Right hindlimb (tissue), 1 donor: ENCODE measurements around the gene GRID1.
"Not testable (repeated sequence)": the region's sequence is repeated elsewhere in the genome, so short reads cannot be mapped to it uniquely, and the experiment has no call there.

ENCODE experiments used
- DNase-seq: peaks from one replicate; pipeline ENCODE4 v3.0.0-alpha.2; 2018

The GRID1 gene

DNA sequence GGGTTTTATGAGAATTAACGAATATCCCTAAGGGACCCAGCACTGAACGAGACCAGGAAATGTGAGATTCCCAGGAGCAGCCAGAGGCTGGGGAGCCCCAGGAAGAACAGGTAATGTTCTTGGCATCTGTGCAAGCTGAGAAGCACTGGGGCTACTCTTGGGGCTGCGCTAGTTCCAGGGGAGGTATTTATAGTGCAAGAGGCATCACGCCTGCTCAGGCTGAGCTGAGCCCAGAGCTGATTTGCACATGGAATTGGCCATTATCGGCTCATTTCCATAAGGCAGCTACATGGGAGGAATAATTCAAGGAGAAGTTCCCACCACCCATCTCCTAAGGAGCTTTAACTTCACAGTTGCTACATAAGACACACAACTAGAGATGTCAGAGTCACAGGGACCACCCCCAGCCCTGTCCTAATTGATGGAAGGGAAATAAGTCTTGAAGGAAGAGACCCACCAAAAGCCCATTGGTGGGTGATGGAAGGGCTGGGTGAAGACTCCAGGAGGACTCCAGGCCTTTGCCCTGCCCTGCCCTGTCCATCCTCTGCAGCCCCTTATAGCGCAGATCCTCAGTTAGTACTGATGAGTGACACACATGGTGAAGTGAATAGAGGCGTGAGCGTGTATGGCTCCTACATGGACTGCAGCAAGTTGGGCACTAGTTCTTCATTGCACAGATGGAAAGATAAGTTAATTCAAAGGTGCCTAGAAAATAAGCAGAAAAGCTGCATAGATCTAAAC, 178.9 kb downstream of the GRID1 start:
- no peak for DNase-seq

DNA sequence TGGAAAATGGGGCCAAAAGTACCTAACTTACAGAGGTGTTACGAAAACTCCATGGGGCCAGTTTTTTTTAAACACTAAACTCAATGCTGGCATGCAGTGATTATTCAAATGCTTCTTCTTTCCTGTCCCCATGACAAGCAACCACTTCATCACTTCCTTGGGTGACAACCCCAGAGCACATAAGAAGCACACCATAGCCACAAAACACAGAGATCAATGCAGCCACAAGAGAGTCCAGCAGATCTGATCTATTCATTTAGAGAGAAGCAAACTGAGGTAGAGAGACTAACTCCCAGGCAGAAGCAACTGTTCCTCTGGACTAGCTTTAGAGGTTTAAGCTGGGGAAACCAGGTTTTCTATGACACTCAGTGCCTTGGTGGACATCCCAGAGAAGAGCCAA, 180.0 kb downstream of the GRID1 start:
- peak; percentile 1 for DNase-seq

DNA sequence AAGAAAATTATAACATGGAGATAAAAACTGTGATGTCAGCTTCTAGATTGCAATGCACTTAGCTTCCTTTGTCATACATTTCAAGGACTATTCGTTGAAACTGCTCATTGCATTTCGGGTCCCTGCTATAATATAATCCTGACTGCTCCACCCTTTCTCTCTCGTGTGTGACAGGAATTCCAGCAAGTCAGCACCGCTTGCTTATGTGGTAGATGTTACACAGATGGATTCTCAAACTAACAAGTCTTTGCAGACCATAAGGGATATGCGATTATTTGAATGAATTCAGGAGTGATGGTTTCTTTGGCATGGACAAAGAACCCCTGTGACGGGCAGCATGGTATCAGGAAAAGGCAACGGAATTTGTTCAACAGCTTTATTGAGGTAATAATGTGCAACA, 184.0 kb downstream of the GRID1 start:
- DNase-seq, result peak; percentile 1

DNA sequence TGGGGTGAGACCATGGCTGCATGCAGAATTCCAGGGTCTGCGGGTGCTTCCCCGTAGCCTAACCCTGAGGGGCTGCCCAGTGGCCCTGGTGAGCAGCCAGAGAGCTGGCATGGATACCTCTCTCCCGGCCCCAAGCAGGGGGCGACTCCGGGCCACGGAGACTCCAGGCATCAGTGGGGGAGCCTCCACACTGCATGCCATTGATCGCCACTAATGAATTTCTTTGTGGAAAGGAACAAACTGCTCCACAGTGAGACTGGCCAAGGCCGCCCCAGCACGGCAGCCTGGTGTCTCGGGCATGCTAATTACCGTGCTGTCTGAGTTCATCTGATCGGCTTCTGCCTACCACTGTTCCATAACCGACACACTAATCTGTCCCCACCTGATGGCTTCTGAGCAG, 184.4 kb downstream of the GRID1 start:
- DNase-seq, result peak; percentile 12

DNA sequence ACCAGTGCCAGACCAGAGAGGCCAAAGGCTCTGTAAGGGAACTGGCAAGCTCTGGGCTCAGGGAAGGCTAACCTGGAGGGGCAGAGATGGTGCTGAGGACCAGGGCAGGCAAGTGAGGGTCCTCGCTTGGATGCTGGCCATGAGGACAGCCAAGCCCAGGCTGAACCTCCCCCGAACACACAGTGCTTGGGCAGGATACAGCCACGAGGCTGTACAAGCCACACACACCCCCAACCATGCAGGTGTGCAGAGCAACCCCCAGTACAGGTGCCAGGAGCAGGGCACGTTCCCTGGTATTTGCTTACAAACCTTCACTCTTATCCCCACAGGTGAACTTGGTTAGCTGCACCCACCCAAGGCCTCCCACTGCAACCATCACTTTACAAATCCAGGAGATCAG, 185.7 kb downstream of the GRID1 start:
- DNase-seq, result peak; percentile 7

DNA sequence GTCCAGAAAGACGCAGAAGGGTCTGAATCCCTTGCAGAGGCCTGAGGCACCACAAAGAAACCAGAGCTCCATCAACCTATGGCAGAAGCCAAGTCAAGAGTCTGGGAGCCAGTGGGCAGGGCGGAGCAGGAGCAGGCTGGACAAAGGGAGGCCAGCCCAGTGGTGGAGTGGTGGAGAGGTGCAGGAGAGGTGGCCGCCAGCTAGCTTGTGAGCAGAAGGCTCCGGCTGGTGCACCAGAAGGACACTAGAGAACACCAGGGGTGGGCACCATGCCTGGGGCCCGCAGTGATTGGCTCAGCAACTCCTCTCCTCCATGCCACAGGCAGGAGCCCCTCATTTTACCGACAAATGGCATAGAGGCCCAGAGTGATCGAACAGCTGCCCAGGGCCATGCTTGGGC, 186.6 kb downstream of the GRID1 start:
- peak; percentile 13 for DNase-seq

DNA sequence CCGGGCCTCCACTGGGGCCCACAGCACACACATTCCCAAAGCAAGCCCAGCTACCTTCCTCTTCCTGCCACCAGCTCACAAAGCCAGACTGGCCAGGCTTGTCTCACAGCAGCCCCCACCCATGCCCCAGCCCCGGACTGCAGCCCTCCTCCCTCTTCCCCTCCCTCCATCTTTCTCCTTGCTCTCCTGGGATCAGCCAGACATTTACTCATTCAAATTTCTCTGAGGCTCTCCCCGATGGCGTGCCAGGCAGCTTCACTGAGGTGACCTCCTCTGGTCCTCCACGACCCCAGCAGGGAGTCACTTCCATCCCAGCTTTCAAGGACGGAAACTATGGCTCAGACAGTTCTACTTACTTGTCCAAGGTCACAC, 187.5 kb downstream of the GRID1 start:
- DNase-seq, result peak; percentile 2

DNA sequence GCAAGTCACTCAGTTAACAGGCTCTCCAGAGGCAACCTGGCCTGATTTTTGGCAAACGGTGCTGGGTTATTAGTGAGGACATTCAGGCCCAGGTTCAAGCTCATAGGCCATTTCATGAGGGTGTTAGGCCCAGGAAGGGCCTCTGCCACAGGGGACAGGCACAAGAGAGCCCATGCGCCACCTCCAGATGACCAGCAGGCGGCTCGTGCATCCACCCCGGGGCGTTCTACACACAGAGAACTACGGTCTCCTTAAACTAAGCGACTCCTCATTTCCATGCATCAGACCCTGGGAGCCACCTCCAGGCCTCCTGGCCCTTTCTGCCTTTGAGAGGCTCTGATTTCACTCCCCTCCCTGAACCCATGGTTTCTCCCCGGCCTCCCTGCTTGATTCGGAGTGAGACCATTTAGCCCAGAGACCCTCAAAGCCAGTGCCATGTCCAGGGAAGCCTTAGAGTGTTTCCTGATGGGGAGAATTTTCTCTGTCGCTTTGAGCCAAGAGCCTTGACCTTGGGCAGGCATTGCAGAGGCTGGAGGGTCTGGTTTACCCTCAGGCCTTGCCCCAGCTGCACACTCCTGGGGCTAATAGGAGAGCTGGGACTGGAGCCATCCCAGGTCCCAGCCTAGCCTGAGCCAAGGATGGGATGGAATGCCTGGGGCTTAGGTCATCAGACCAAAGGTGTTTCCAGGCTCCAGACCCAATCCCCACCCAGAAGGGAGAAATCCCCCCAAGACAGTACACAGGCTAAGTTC, 188.0 kb downstream of the GRID1 start:
- peak; percentile 15 for DNase-seq

DNA sequence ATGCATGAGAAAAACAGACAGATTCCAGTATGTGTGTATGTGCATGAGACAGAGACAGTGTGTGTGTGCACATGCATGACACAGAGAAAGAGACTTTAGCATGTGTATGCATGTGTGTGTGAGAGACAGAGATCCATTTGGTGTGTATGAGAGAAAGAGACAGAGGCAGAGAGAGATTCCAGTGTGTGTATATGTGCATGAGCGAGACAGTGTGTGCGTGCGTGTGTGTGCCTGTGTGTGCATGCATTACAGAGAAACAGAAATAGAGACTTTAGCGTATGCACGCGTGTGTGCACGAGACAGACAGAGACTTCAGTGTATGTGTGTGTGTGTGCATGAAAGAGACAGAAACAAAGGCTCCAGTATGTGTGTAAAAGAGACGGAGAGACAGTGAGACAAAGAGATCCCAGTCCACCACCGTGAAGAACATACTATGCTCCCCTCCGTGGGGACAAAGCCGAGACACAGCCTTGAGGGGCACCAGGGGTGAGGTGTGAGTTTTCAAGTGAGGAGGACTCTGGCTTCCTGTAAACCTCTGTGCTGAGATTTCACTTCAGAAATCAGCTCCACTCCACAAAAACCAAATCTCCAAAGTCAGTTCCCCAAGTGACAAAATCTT, 188.9 kb downstream of the GRID1 start:
- peak; percentile 4 for DNase-seq

DNA sequence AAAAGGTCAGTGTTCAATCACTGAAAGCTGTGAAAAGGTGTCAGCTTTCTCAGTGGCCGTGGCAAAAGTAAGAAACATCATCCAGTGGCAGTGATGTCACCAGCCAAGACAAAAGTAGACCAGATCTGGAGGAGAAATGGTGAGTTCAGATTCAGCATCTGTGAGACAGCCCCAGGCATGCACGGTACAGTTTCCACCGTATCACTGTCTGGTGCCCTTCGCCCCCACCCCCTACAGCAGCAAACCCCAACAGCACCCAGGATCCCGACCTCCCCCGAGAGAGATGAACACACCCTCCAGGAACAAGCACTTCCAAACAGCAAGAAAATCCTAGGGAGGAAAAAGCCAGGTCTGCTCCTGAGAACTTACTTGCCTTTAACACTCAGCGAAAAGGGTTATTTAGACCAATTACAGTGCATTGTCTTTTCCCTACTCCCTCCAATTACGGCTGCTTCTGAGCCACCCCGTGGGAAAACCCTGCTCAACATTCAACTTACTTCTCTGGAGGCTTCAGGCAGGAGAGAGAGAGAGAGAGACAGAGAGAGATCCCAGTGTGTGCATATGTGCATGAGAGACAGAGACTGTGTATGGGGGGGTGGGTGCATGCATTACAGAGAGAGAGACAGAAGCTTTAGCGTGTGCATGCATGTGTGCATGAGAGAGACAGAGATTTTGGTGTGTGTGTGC, 189.6 kb downstream of the GRID1 start:
- peak; percentile 1 for DNase-seq

DNA sequence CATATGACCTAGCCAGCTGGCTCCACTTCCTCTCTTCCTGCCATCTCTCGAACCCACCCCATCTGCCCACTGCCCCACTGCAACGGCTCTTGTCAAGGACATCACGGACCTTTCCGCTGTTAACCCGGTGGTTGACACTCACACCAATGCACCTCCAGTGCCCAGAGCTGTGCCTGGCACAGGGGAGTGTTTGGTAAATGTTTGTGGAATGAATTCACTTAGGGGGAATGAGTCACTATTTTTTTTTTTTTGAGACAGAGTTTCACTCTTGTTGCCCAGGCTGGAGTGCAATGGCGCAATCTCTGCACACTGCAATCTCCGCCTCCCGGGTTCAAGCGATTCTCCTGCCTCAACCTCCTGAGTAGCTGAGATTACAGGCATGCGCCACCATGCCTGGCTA, 191.1 kb downstream of the GRID1 start:
- not testable (repeated sequence) for DNase-seq

DNA sequence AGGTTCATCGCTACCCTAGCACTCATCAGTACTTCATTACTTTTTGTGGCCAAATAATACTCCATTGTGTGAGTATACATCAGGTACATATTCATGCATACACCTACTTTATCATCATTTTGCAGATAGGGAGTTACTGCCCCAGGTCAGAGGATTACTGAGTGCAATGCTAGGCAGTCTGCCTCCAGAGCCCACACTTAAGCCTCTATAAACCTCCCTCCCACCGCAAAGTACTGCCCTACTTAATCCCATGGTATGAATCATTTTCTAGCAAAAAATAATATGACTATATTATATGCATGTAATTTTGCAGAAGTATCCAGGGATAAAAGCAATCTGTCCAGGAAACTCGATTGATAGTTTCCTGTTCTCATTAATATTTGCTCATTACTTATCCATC, 194.3 kb downstream of the GRID1 start:
- DNase-seq, result no peak

DNA sequence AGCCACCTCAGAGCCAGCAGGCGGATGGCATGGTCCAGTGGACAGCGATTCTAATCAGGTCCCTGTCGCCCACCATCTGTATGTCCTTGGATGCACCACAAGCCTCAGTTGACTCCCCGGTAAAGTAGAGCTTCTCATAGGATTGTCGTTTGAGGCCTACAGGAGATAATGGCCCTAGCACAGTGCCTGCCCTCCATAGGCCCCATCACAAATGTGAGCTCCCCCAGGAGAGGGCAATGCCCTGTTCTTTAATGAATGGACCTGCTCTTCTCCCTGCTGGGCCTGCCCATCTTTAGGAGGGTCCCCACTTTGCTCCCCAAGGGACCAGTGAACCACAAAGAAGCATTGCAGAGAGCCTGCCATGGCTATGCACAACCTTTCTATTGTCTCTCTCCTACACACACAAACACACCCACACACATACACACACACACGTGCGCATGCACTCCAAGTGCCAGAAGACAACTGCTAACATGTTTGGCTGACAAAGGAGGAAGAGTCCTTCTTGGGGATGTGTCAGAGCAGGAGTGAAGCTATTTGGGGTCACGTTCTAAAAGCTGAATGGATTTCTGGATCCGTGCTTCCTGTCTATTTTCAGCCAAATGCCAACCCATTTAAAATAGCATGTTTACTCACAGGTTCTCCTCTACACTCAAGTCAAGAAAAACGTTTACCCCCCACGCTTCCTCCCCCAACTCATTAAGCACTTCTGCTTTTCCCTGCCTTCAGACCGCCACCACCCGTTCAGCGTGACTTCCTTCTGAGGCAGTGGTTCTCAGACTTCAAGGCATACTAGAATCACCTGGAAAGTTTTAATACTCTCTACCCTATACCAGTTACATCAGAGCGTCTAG, 196.1 kb downstream of the GRID1 start:
- peak; percentile 3 for DNase-seq

DNA sequence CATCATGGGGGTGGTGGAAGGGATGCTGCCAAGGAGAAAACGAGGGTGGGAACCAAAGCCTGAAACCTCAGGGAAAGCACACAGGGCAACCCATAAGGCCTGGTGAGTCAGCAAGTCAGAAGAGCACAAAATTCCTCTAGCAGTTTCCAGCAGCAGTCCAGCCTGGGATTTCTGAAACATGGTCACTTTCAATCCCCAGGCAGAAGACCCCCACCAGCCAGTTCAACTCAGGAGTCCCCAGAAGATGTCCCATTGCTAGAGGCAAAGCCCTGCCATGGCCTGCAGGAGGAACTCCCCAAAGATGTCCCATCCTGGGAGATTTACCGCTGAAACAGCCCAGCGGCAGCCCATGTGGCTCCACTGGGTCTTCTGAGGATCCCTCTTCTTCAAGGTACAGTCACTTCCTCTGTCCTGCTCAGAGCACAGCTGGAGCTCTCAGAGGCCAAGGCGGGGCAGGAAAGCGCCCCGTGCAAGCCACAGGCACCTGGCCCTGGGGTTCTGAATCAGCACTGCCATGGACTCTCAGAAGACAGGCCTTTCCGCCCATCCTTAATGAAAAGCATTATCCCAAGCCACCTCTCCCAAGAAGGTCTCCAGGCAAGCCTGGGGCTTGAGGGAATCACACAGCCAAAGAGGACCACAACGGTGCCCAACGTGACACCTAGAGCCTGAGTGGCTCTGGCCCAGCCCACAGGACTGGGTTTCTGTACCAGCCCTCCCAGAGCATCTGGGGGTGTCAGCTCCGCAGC, 196.9 kb downstream of the GRID1 start:
- DNase-seq, result peak; percentile 7

DNA sequence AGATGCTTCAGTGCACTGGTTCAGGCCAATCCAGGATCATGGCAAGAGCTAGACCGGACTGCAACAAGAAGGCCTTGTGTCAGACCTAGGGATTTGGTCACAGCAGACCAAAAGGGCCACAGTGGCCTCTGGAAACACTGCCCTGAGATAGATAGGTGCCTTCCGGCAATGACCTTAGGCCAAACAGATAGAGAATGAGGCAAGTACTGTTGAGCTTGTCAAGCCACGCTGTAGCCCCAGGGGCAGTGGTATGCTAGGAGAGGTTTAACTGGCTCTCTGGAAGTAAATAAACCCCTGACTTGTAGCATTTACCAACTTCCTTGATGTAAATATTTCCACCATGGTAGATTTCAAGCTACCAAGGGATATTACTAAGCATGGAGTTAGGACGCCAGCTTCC, 197.5 kb downstream of the GRID1 start:
- DNase-seq, result no peak

DNA sequence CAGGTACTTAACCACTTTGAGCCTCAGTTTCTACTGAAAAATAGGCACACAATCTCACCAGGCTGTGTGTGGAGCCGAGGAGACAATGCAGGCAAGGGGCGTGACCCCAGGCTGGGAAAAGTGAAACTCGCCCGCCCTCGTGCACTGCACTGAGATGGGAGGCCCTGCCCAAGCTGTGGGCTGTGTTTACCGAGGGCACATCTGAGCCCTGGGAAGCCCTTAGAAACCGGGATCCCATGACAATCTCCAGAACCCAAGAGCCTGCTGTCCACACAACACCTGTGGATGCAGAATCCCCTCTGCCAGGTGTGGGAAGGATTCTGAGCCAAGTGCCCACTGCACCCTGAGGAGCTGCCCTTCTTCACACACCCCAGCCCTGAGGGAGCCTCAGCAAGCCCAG, 198.3 kb downstream of the GRID1 start:
- DNase-seq, result no peak

DNA sequence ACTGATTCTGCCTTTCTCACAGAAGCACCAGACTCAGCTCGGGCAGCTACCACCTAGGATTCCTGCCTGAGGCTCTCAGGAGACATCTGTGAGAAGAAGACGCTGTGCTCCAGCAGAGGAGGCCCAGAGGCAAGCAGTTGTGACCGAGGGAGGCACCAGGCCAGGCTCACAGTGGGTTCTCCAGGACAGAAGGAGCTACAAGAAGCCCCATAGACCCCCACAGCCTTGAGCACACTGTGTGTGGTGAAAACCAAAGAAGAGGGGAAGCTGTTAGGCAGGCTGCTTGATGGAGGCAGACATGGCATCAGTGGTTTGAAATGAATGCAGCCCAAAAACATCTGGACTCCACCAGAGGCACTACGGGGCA, 198.8 kb downstream of the GRID1 start:
- DNase-seq, result peak; percentile 2

DNA sequence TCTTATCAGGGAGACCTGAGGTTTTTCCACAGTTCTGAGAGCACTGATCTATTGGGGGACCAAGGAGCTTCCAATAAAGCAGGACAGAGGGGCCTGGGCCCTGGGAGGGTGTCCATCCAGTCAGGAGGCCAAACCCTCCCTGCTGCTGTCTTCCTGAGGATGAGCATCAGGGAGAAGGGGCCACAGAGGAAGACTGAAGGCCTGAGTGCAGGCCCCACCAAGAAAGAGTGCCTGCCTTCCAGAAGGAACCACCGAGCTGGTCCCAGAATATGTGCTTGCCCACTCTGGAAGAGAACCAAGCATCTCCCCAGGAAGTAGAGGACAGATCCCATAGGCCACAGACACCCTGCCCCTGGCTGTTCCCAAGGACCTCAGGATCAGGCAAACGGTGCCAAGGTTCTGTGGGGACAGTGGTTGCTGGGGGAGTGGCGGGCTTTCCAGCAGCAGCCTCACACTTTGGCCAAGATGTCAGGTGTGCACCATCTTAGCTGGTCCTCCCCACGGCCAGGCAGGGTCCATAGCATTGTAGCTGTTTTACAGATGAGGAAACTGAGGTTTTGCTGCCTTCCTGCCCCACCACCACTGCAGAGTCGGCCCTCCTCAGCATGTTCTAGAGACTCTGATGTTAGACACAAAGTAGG, 199.4 kb downstream of the GRID1 start:
- DNase-seq, result no peak

DNA sequence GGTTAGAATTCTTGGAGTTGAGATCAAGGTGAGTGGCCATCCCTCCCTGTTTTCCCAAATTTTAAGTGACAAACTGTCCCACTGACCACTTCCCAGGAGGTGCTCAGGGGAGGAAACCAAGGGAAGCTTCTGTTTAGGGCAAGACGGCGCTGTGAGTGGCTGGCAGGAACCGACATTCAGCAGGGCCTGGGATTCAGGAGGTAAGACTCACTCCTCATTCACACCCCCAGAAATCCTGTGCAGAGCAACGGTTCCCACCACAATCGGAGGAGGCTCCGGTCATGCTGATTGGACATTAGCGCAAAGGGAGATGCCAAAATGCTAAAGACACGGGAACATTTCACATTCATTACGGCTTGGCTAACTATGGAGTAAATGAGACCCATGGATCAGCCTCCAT, 200.9 kb downstream of the GRID1 start:
- no peak for DNase-seq

DNA sequence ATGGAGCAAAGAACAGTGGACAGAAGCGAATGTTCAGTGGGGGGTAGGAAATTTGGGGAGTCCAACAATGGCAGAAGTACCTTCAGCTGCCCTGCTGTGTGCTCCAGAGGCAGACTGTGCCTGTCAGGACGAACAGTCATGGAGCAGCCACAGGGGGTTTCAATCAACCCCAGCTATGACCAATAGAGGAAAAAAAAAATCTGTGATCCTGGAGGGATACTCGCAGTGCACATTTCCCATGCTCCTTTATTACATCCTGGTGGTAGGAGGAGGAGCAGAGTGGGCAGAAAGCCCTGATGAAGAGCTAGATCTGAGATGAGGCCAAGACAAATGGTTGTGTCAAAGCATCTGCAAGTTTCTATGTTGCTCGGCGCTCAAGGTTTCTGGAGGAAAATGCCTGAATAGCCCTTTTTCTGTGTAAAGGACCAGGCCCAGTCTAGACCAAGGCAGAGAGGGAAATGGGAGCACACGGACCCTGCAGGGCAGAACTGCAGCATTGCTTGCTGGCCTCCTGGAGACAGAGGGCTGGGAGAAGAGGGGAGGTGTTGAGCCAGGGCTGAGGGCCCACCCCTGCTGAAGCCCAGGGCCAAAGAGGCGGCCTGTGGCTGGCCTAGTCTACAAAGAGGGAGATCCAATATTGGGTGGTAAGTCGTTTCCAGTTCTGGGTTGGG, 201.5 kb downstream of the GRID1 start:
- no peak for DNase-seq
